ENCODE data around the gene HSPA13.

- TF ChIP-seq POLR2AphosphoS5 (IDR thresholded peaks at IDR 0.05; ENCODE audit: borderline replicate concordance, low read depth, low read length) = no peak
- TF ChIP-seq EZH2 (IDR thresholded peaks at IDR 0.05) = no peak
- TF ChIP-seq FOXP2 (optimal IDR thresholded peaks at IDR 0.05; ENCODE audit: control extremely low read depth, extremely low read length, insufficient read depth) = no peak
Measured at GRCh38 chr21:14325595-14325994, 57.4 kb downstream of the HSPA13 start.

Data from SK-N-MC (cell line).